Measurements from ENCODE around the gene TMEM120A. TPM values are rescaled to one million over a fixed set of nuclear protein-coding genes. Genes with fewer than 3 reads are reported as not detected.
A peak's percentile ranks its signal among the peaks of the same experiment; 100 is the strongest.

Gene TMEM120A
- total and polyA plus RNA-seq, 4 donors: 15.7 to 90.1 (median 57.6) TPM

- no peaks in the 10 kb centered on the region for H3K9me3 ChIP-seq (ENCODE audit: control insufficient read depth in 4 of 4, insufficient read depth in 3 of 4, low read length in 3 of 4)
- peaks cover 0 to 10% (median 0%) of the 10 kb centered on the region in 5 donors for H3K4me1 ChIP-seq (ENCODE audit: control insufficient read depth in 5 of 5, insufficient read depth in 5 of 5, low read length in 5 of 5)
- peak overlapping the region in 1 of 2 donors; percentile 68 for H3K27ac ChIP-seq (ENCODE audit: low read depth in 1 of 2, low read length in 1 of 2)
- peak in 1 of 3 donors; percentile 8 for DNase-seq
- no peak for ATAC-seq (ENCODE audit: insufficient read depth, low FRiP score)
- no peak overlapping the region for H3K4me3 ChIP-seq
- H3K9ac ChIP-seq (ENCODE audit: insufficient read depth in 1 of 2, low read length in 2 of 2): no peak overlapping the region
- H3K27me3 ChIP-seq (ENCODE audit: control insufficient read depth in 3 of 3, insufficient read depth in 3 of 3, low read length in 2 of 3): no peaks in the 10 kb centered on the region
- WGBS, 2 donors: 54 to 85% methylated on average over 7 of the region's 7 CpGs
- TF ChIP-seq CTCF (IDR thresholded peaks at IDR 0.05; ENCODE audit: control extremely low read depth, extremely low read depth): no peak
- peaks cover 9 to 23% (median 16%) of the 10 kb centered on the region in 4 donors for H3K36me3 ChIP-seq (ENCODE audit: control insufficient read depth in 4 of 4, insufficient read depth in 4 of 4, low read length in 4 of 4)
Measured at GRCh38 chr7:75953431-75953830, 41.0 kb downstream of the TMEM120A start.

- peak overlapping the region; percentile 3 to 17 for H3K27ac ChIP-seq (ENCODE audit: low read depth in 1 of 2, low read length in 1 of 2)
- H3K9ac ChIP-seq (ENCODE audit: insufficient read depth in 1 of 2, low read length in 2 of 2): no peak overlapping the region
- peaks cover 7 to 18% (median 10%) of the 10 kb centered on the region in 4 donors for H3K36me3 ChIP-seq (ENCODE audit: control insufficient read depth in 4 of 4, insufficient read depth in 4 of 4, low read length in 4 of 4)
- H3K4me1 ChIP-seq (ENCODE audit: control insufficient read depth in 5 of 5, insufficient read depth in 5 of 5, low read length in 5 of 5): peaks cover 0 to 23% (median 0%) of the 10 kb centered on the region in 5 donors
- H3K27me3 ChIP-seq (ENCODE audit: control insufficient read depth in 3 of 3, insufficient read depth in 3 of 3, low read length in 2 of 3): no peaks in the 10 kb centered on the region
- no peak overlapping the region for H3K4me3 ChIP-seq
- 27 to 54% methylated on average over 5 of the region's 5 CpGs for WGBS, 2 donors
- no peak for TF ChIP-seq CTCF (IDR thresholded peaks at IDR 0.05; ENCODE audit: control extremely low read depth, extremely low read depth)
- DNase-seq (peak in 1 of 3 donors; percentile 11), ATAC-seq (ENCODE audit: insufficient read depth, low FRiP score) (peak; percentile 59)
- H3K9me3 ChIP-seq (ENCODE audit: control insufficient read depth in 4 of 4, insufficient read depth in 3 of 4, low read length in 3 of 4): no peaks in the 10 kb centered on the region
Measured at GRCh38 chr7:75951506-75951905, 42.9 kb downstream of the TMEM120A start.

GRCh38 chr7:75950111-75950681 lies 44.2 kb downstream of the TMEM120A start:
- peaks cover 3 to 9% (median 6%) of the 10 kb centered on the region in 4 donors for H3K36me3 ChIP-seq (ENCODE audit: control insufficient read depth in 4 of 4, insufficient read depth in 4 of 4, low read length in 4 of 4)
- no peaks in the 10 kb centered on the region for H3K9me3 ChIP-seq (ENCODE audit: control insufficient read depth in 4 of 4, insufficient read depth in 3 of 4, low read length in 3 of 4)
- DNase-seq: peak in 1 of 3 donors; percentile 27
- 60 to 63% methylated on average over 15 of the region's 15 CpGs for WGBS, 2 donors
- no peaks in the 10 kb centered on the region for H3K27me3 ChIP-seq (ENCODE audit: control insufficient read depth in 3 of 3, insufficient read depth in 3 of 3, low read length in 2 of 3)
- TF ChIP-seq CTCF (IDR thresholded peaks at IDR 0.05; ENCODE audit: control extremely low read depth, extremely low read depth): no peak
- peak overlapping the region; percentile 48 to 81 for H3K27ac ChIP-seq (ENCODE audit: low read depth in 1 of 2, low read length in 1 of 2)
- ATAC-seq (ENCODE audit: insufficient read depth, low FRiP score): no peak
- no peak overlapping the region for H3K4me3 ChIP-seq
- H3K4me1 ChIP-seq (ENCODE audit: control insufficient read depth in 5 of 5, insufficient read depth in 5 of 5, low read length in 5 of 5): peaks cover 0 to 26% (median 0%) of the 10 kb centered on the region in 5 donors
- no peak overlapping the region for H3K9ac ChIP-seq (ENCODE audit: insufficient read depth in 1 of 2, low read length in 2 of 2)

Measured in lung (tissue), 12 donors.